Measurements from ENCODE around the gene DENND4A. TPM values are rescaled to one million over a fixed set of nuclear protein-coding genes. Genes with fewer than 3 reads are reported as not detected.

Gene DENND4A
- total and polyA plus RNA-seq, 2 donors (not counting 1 experiment from before 2014, with no cell fraction given): 24.4 to 103 TPM

- Histone ChIP-seq H3K4me1 (ENCODE audit: control insufficient read depth in 2 of 2, insufficient read depth in 2 of 2, low read length in 2 of 2) (peaks cover 49 to 79% of the 10 kb centered on the region in 2 donors), H2AFZ (ENCODE audit: insufficient read depth, low read depth, low read length, poor library complexity, severe bottlenecking) (no peak overlapping the region), H3K27me3 (replicated peaks in 1 of 4; ENCODE audit: control extremely low read depth in 1 of 4, control insufficient read depth in 3 of 4, insufficient read depth in 4 of 4, low read length in 3 of 4) (no peaks in the 10 kb centered on the region), H3K9me3 (ENCODE audit: control extremely low read depth in 1 of 3, control insufficient read depth in 2 of 3, insufficient read depth in 1 of 3, low read length in 2 of 3) (no peaks in the 10 kb centered on the region), H4K20me1 (ENCODE audit: control insufficient read depth, insufficient read depth, low read length, poor library complexity, severe bottlenecking) (peaks cover 45% of the 10 kb centered on the region), H3K9ac (ENCODE audit: low read length) (no peak overlapping the region), H3K4me2 (replicated peaks; ENCODE audit: low read depth, low read length, poor library complexity, severe bottlenecking) (peak overlapping the region; percentile 33), H3K4me3 (ENCODE audit: control extremely low read depth in 1 of 5, extremely low read depth in 1 of 5, insufficient read depth in 1 of 5, low read depth in 2 of 5, low read length in 4 of 5) (no peak overlapping the region), H3K36me3 (replicated peaks in 1 of 2; ENCODE audit: control extremely low read depth in 1 of 2, control insufficient read depth in 1 of 2, extremely low read depth in 1 of 2, insufficient read depth in 2 of 2, low read length in 1 of 2) (peaks cover 5 to 9% of the 10 kb centered on the region in 2 experiments), H3K27ac (ENCODE audit: low read length in 2 of 2) (peak overlapping the region in 1 of 2 donors; percentile 16), H3K79me2 (ENCODE audit: control insufficient read depth, insufficient read depth, low read length) (peaks cover 98% of the 10 kb centered on the region)
- no peak overlapping the region for H3K4me3 Mint-ChIP-seq
- H3K27ac Mint-ChIP-seq: no peak overlapping the region
- ChIA-PET POLR2A (interaction anchor here (0.6 to 1.0 kb wide), 2 partner anchors 20 to 945 kb away, joined by 3 to 7 read pairs; no protein-coding TSS in a partner anchor), CTCF (interaction anchor here (0.8 to 2.2 kb wide), 7 partner anchors 9 to 114 kb away, joined by 3 to 7 read pairs (median 3); no protein-coding TSS in a partner anchor)
- peaks cover 72% of the 10 kb centered on the region for H3K4me1 Mint-ChIP-seq
- no peaks in the 10 kb centered on the region for H3K9me3 Mint-ChIP-seq (ENCODE audit: insufficient read depth)
- intact Hi-C loops (cut with micrococcal nuclease): no loop called here
- 100% methylated on average over 1 of the region's 3 CpGs for WGBS (ENCODE audit: insufficient coverage)
- no peak for DNase-seq
- no peaks in the 10 kb centered on the region for H3K27me3 Mint-ChIP-seq
- no peak for TF ChIP-seq EZH2 (IDR thresholded peaks at IDR 0.05; ENCODE audit: borderline replicate concordance, insufficient read depth, low read depth, low read length, poor library complexity, severe bottlenecking)
- no peak for TF ChIP-seq CTCF (IDR thresholded peaks at IDR 0.05)
- no peak for ATAC-seq (ENCODE audit: low read depth)
These were observed 22.6 kb downstream of the DENND4A start for GRCh38 chr15:65769482-65769881.

DNA sequence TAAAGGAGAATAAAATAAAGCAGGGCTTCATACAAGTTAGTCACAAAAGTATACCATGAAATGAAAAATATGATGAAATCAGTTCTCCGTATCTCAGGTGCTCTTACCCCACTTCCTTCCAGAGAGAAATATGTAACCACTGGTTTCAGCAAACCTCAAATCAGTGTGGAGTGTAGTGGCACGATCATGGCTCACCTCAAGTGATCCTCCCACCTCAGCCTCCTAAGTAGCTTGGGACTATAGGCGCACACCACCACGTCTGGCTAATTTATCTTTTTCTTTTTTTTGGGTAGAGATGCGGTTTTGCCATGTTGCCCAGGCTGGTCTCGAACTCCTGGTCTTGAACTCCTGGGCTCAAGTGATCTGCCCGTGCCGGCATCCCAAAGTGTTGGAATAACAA is 24.2 kb downstream of the DENND4A start:
- H3K4me1 Mint-ChIP-seq: peaks cover 73% of the 10 kb centered on the region
- peaks cover 7 to 9% of the 10 kb centered on the region in 2 experiments for H3K36me3 ChIP-seq (replicated peaks in 1 of 2; ENCODE audit: control extremely low read depth in 1 of 2, control insufficient read depth in 1 of 2, extremely low read depth in 1 of 2, insufficient read depth in 2 of 2, low read length in 1 of 2)
- H3K79me2 ChIP-seq (ENCODE audit: control insufficient read depth, insufficient read depth, low read length): peaks cover 99% of the 10 kb centered on the region
- no peak overlapping the region for H3K9ac ChIP-seq (ENCODE audit: low read length)
- H3K27me3 Mint-ChIP-seq: no peaks in the 10 kb centered on the region
- TF ChIP-seq CTCF (IDR thresholded peaks at IDR 0.05): no peak
- TF ChIP-seq EZH2 (IDR thresholded peaks at IDR 0.05; ENCODE audit: borderline replicate concordance, insufficient read depth, low read depth, low read length, poor library complexity, severe bottlenecking): no peak
- ATAC-seq (ENCODE audit: low read depth): no peak
- no peak for DNase-seq
- CTCF ChIA-PET: interaction anchor here (0.9 to 2.2 kb wide), 3 partner anchors 56 to 112 kb away, joined by 3 to 7 read pairs (median 3); no protein-coding TSS in a partner anchor
- H3K27me3 ChIP-seq (replicated peaks in 1 of 4; ENCODE audit: control extremely low read depth in 1 of 4, control insufficient read depth in 3 of 4, insufficient read depth in 4 of 4, low read length in 3 of 4): no peaks in the 10 kb centered on the region
- no peak overlapping the region for H3K4me3 Mint-ChIP-seq
- WGBS (ENCODE audit: insufficient coverage): 100% methylated on average over 6 of the region's 8 CpGs
- H3K27ac Mint-ChIP-seq: peak overlapping the region; percentile 51
- H3K9me3 ChIP-seq (ENCODE audit: control extremely low read depth in 1 of 3, control insufficient read depth in 2 of 3, insufficient read depth in 1 of 3, low read length in 2 of 3): no peaks in the 10 kb centered on the region
- H3K4me3 ChIP-seq (ENCODE audit: control extremely low read depth in 1 of 5, extremely low read depth in 1 of 5, insufficient read depth in 1 of 5, low read depth in 2 of 5, low read length in 4 of 5): no peak overlapping the region
- intact Hi-C loops (cut with micrococcal nuclease): no loop called here
- no peaks in the 10 kb centered on the region for H3K9me3 Mint-ChIP-seq (ENCODE audit: insufficient read depth)
- H4K20me1 ChIP-seq (ENCODE audit: control insufficient read depth, insufficient read depth, low read length, poor library complexity, severe bottlenecking): peaks cover 57% of the 10 kb centered on the region
- POLR2A ChIA-PET: no interaction called here
- peaks cover 42 to 74% of the 10 kb centered on the region in 2 donors for H3K4me1 ChIP-seq (ENCODE audit: control insufficient read depth in 2 of 2, insufficient read depth in 2 of 2, low read length in 2 of 2)
- no peak overlapping the region for H2AFZ ChIP-seq (ENCODE audit: insufficient read depth, low read depth, low read length, poor library complexity, severe bottlenecking)
- no peak overlapping the region for H3K27ac ChIP-seq (ENCODE audit: low read length in 2 of 2)
- no peak overlapping the region for H3K4me2 ChIP-seq (replicated peaks; ENCODE audit: low read depth, low read length, poor library complexity, severe bottlenecking)
